WERI-Rb-1 (cell line): ENCODE data around the gene VENTX.
"Not testable (repeated sequence)": the region's sequence is repeated elsewhere in the genome, so short reads cannot be mapped to it uniquely, and the experiment has no call there.

Experiments
- DNase-seq: peaks from one replicate; pipeline ENCODE4 v3.0.0-alpha.2; 2020
- H3K27ac ChIP-seq: fragments of 250-450 bp; sonication (Bioruptor Pico); 2 replicates; pipeline ENCODE4 v1.5.1; 2020; ENCODE audit warnings: mild to moderate bottlenecking, moderate library complexity
- H3K27me3 ChIP-seq: fragments of 250-450 bp; sonication (Bioruptor Pico); 2 replicates; pipeline ENCODE4 v1.5.1; 2021; ENCODE audit warnings: mild to moderate bottlenecking, low read depth, moderate library complexity; ENCODE audit not compliant: insufficient read depth, severe bottlenecking
- H3K36me3 ChIP-seq: fragments of 250-450 bp; sonication (Bioruptor Pico); 2 replicates; pipeline ENCODE4 v1.5.1; 2020; ENCODE audit warnings: mild to moderate bottlenecking, moderate library complexity
- H3K4me3 ChIP-seq: 2 replicates; pipeline ENCODE4 v1.5.1; 2011; ENCODE audit warnings: low read depth, mild to moderate bottlenecking, control low read depth, low read length
- H3K9me3 ChIP-seq: fragments of 250-450 bp; sonication (Bioruptor Pico); 2 replicates; pipeline ENCODE4 v1.5.1; 2021; ENCODE audit warnings: mild to moderate bottlenecking, moderate library complexity; ENCODE audit not compliant: severe bottlenecking
- CTCF ChIP-seq: IDR thresholded peaks from 2 replicates; pipeline ENCODE4 v1.5.1; 2011; ENCODE audit warnings: low read depth, mild to moderate bottlenecking, control low read depth, inconsistent platforms, low read length

The VENTX gene

DNA sequence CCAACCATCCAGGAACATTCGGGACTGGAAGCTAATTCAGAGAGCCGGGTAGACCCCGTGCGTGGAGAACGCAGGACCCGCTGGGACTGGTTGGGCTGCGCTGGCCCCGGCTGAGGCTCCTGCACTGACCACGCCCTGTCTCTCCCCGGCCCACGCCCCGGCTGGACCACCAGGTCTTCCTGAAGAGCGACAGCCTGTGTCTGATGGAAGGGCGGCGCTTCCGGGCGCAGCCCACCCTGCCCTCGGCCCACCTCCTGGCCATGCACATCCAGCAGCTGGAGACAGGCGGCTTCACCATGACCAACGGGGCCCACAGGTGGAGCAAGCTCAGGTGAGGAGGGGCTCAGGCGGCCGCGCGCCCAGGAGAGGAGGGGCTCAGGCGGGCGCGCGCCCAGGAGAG is 17.9 kb upstream of the VENTX start:
- no peaks in the 10 kb centered on the region for H3K36me3 ChIP-seq
- H3K27me3 ChIP-seq, result no peaks in the 10 kb centered on the region
- H3K9me3 ChIP-seq, result no peaks in the 10 kb centered on the region
- no peak overlapping the region for H3K27ac ChIP-seq
- no peak overlapping the region for H3K4me3 ChIP-seq
- TF ChIP-seq CTCF, result no peak
- DNase-seq, result no peak

GRCh38 chr10:133221331-133221730 is 16.3 kb upstream of the VENTX start:
- TF ChIP-seq CTCF, result no peak
- Histone ChIP-seq H3K4me3 (no peak overlapping the region), H3K27ac (no peak overlapping the region), H3K9me3 (no peaks in the 10 kb centered on the region), H3K27me3 (no peaks in the 10 kb centered on the region), H3K36me3 (no peaks in the 10 kb centered on the region)
- DNase-seq, result no peak

DNA sequence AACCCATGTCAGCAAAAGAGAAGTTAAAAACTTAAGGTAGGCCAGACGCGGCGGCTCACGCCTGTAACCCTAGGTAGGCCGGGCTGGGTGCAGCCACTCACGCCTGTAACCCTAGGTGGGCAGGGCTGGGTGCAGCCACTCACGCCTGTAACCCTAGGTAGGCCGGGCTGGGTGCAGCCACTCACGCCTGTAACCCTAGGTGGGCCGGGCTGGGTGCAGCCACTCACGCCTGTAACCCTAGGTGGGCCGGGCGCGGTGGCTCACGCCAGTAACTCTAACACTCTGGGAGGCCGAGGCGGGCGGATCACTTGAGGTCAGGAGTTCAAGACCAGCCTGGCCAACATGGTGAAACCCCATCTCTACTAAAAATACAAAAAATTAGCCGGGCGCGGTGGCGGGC is 15.9 kb upstream of the VENTX start:
- not testable (repeated sequence) for H3K4me3 ChIP-seq, H3K27ac ChIP-seq, DNase-seq, H3K27me3 ChIP-seq, H3K9me3 ChIP-seq, H3K36me3 ChIP-seq

DNA sequence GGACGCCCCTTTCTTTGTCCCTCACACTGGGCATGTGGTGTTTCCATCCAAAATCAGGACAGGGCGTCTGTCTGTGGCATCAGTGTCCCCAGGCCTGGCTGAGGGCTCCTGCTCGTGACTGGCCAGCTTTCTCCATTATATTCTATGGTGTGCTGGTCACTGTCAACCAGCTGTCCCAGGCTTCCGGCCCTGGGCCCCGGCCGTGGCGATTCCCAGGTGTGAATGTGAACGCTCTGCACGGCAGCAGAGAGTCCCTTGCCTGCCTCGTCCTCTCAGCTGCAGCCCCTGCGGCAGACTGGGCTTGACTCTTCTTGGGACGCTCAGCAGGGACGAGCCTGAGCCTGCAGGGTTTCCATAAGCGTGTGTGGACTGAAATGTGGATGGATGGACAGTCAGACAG is 13.6 kb upstream of the VENTX start:
- no peak overlapping the region for H3K27ac ChIP-seq
- H3K4me3 ChIP-seq, result no peak overlapping the region
- no peaks in the 10 kb centered on the region for H3K36me3 ChIP-seq
- no peaks in the 10 kb centered on the region for H3K27me3 ChIP-seq
- DNase-seq, result no peak
- H3K9me3 ChIP-seq, result no peaks in the 10 kb centered on the region
- TF ChIP-seq CTCF, result no peak

DNA sequence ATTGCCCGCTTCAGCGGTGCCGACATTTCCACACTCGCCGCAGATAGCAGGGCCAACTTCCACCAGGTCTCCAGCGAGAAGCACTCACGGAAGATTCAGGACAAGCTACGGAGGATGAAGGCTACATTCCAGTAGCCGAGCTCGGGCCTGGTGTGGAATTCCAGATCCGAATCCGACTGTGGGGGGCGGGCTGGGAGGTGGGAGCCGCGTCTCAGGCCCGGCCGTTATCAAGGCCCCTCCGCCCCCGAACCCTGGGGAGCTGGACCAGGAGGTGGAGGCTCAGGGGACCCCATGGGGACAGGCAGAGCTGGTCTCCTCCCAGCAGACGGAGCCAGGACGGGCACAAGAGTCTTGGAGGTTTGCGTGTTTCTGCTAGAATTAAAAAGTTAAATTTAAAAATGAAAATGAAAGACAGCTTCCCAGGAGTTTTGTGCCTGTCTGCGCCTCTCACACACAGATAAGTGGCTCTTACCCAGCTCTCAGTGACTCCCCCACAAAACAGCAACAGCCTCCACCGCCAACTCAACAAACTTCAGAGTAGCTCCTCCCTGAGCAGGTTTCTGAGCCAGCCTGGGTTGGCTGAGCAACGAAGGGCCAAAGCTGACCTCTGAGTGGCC is 12.8 kb upstream of the VENTX start:
- Histone ChIP-seq H3K4me3 (no peak overlapping the region), H3K36me3 (no peaks in the 10 kb centered on the region), H3K27ac (no peak overlapping the region), H3K27me3 (peaks cover 3% of the 10 kb centered on the region), H3K9me3 (no peaks in the 10 kb centered on the region)
- TF ChIP-seq CTCF, result no peak
- DNase-seq, result no peak

DNA sequence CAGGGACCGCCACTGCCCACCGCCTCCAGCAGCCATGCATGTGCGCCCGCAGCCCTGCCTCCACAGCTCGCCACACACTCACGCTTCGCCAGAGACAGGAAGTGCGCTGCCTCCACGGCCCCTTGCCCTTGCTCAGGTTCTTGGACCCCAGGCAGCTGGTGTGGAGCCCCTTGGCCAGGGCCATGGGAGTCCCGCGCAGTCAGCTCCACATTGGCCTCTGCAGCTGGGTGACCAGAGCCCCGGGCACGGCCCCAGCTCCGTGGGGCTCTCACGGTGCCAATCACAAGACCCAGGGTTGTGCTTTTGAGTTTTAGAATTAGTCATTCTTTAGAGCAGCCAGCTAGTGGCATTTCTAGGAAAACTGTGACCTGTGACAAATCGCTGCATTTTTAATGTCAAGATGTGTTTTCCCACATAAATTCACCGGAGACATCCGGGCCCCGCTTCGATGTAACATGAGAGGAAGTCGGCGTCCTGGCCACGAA is 11.9 kb upstream of the VENTX start:
- no peak for TF ChIP-seq CTCF
- H3K27me3 ChIP-seq, result peaks cover 3% of the 10 kb centered on the region
- H3K27ac ChIP-seq, result no peak overlapping the region
- DNase-seq, result no peak
- no peaks in the 10 kb centered on the region for H3K36me3 ChIP-seq
- no peaks in the 10 kb centered on the region for H3K9me3 ChIP-seq
- no peak overlapping the region for H3K4me3 ChIP-seq
